M059J (cell line): ENCODE measurements around the gene LRP1. TPM values are rescaled to one million over a fixed set of nuclear protein-coding genes. Genes with fewer than 3 reads are reported as not detected.

Experiments used
- DNase-seq: peaks from one replicate; pipeline ENCODE4 v3.0.0-alpha.2; 2012; ENCODE audit warnings: low read depth
- total RNA-seq: library from RNA; depleted of rRNA; stranded (reverse); fragments of >200 nt; shearing (Covaris generic); gene quantifications from 2 replicates; pipeline ENCODE4 v1.2.3, GENCODE V29; 2014

The LRP1 gene
- total RNA-seq, 1 experiment from 2014 or later: 24.9 TPM

GRCh38 chr12:57173683-57174082 is 45.4 kb downstream of the LRP1 start:
- DNase-seq: no peak

GRCh38 chr12:57175428-57176138 is 47.3 kb downstream of the LRP1 start:
- DNase-seq: peak; percentile 20

- no peak for DNase-seq
Observed at GRCh38 chr12:57176139-57176477, 47.8 kb downstream of the LRP1 start.

GRCh38 chr12:57176846-57177245 is 48.6 kb downstream of the LRP1 start:
- DNase-seq: no peak

GRCh38 chr12:57177354-57177753 is 49.1 kb downstream of the LRP1 start:
- no peak for DNase-seq

- no peak for DNase-seq
Observed at GRCh38 chr12:57178213-57178612, 49.9 kb downstream of the LRP1 start.

GRCh38 chr12:57179331-57180086 is 51.2 kb downstream of the LRP1 start:
- DNase-seq: no peak

GRCh38 chr12:57180321-57180989 is 52.2 kb downstream of the LRP1 start:
- no peak for DNase-seq

- DNase-seq: no peak
Observed at GRCh38 chr12:57181072-57181471, 52.8 kb downstream of the LRP1 start.

- DNase-seq: no peak
Observed at GRCh38 chr12:57181561-57182155, 53.4 kb downstream of the LRP1 start.

GRCh38 chr12:57182918-57183575 is 54.8 kb downstream of the LRP1 start:
- peak; percentile 58 for DNase-seq

GRCh38 chr12:57183939-57184725 is 55.8 kb downstream of the LRP1 start:
- DNase-seq: no peak

- no peak for DNase-seq
Observed at GRCh38 chr12:57185403-57185802, 57.1 kb downstream of the LRP1 start.

GRCh38 chr12:57185906-57186508 is 57.7 kb downstream of the LRP1 start:
- DNase-seq: no peak

GRCh38 chr12:57187222-57188089 is 59.2 kb downstream of the LRP1 start:
- no peak for DNase-seq

GRCh38 chr12:57188090-57188425 is 59.8 kb downstream of the LRP1 start:
- DNase-seq: no peak

- peak; percentile 39 for DNase-seq
Observed at GRCh38 chr12:57190037-57190436, 61.8 kb downstream of the LRP1 start.

- DNase-seq: no peak
Observed at GRCh38 chr12:57190821-57191220, 62.5 kb downstream of the LRP1 start.

- no peak for DNase-seq
Observed at GRCh38 chr12:57191410-57191809, 63.1 kb downstream of the LRP1 start.

- no peak for DNase-seq
Observed at GRCh38 chr12:57192920-57193319, 64.6 kb downstream of the LRP1 start.
